Measurements from ENCODE around the gene NSG2.

NSG2 gene

DNA sequence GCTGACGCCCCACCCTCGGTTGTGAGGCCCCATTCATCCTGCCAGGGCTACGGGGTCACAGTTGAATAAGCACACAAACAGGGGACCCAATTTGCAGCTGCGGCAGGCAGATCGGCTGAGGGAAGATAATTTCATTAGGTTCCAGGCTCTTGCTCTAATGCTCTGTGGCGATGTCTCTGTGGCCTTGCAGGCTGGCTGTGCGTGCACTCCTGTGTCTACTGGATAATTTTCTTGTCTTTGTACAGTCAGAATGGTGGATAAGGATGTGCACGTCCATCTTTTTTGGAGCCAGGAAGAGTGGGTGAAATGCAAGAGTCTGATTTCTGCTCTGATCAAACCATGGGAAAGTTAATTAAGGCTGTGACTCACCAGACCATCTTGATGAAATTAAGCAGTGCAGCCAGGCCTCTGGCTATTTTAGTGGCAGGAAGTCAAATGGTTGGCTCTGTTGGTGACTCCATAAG, 39.2 kb downstream of the NSG2 start:
- in situ Hi-C loops (cut with HindIII; ENCODE audit: low pct_ligation_motif_present, low sequenced_read_pairs), result no loop called here
- TF ChIP-seq, protein P1, sequence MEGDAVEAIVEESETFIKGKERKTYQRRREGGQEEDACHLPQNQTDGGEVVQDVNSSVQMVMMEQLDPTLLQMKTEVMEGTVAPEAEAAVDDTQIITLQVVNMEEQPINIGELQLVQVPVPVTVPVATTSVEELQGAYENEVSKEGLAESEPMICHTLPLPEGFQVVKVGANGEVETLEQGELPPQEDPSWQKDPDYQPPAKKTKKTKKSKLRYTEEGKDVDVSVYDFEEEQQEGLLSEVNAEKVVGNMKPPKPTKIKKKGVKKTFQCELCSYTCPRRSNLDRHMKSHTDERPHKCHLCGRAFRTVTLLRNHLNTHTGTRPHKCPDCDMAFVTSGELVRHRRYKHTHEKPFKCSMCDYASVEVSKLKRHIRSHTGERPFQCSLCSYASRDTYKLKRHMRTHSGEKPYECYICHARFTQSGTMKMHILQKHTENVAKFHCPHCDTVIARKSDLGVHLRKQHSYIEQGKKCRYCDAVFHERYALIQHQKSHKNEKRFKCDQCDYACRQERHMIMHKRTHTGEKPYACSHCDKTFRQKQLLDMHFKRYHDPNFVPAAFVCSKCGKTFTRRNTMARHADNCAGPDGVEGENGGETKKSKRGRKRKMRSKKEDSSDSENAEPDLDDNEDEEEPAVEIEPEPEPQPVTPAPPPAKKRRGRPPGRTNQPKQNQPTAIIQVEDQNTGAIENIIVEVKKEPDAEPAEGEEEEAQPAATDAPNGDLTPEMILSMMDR (IDR thresholded peaks at IDR 0.05; ENCODE audit: low read depth, low read length, missing control alignments), result no peak
- no peak overlapping the region for H3K4me3 ChIP-seq (ENCODE audit: low read depth, low read length)
- no peak for DNase-seq
- no peaks in the 10 kb centered on the region for H3K27me3 ChIP-seq (replicated peaks)
- H3K27ac ChIP-seq, result no peak overlapping the region
- no peaks in the 10 kb centered on the region for H3K36me3 ChIP-seq (replicated peaks)

DNA sequence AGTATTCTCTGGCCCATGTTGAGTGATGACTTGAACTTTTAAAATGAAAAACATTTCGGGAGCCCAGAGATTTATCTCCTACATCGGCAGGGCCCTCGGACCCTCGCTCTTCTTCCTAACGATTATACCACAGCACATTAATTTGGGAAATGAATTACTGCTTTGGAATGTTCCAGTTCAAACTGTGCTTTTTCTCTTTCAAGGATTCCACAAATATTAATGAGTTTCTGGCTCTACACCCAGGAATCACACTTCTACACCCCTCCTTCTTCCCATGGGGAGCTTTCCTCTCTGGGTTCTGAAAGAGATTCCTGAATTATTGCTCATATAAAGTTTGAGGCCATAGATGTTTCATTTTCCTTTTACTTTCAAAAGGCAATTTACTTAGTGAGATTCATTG, 41.2 kb downstream of the NSG2 start:
- TF ChIP-seq, protein P1 (IDR thresholded peaks at IDR 0.05; ENCODE audit: low read depth, low read length, missing control alignments), result no peak
- Histone ChIP-seq H3K27ac (no peak overlapping the region), H3K36me3 (replicated peaks) (no peaks in the 10 kb centered on the region), H3K4me3 (ENCODE audit: low read depth, low read length) (no peak overlapping the region), H3K27me3 (replicated peaks) (no peaks in the 10 kb centered on the region)
- in situ Hi-C loops (cut with HindIII; ENCODE audit: low pct_ligation_motif_present, low sequenced_read_pairs), result no loop called here
- no peak for DNase-seq

DNA sequence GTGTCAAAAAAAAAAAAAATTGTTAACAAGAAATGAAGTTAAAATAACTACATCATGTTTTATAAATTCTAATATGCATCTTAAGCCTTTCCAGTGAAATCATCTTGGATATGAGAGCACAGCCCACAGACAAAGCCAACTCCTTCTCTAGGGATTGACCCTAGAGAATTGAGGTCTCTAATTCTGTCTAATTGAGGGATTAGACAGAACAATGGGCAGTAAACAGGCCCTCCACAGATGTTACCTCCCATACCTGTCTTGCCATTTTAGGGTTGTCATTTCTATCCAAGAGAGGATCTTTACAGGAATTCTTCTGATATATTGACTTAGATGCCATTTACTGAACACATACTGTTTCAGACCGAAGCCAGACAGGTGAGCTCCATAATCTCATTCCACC, 42.3 kb downstream of the NSG2 start:
- Histone ChIP-seq H3K36me3 (replicated peaks) (no peaks in the 10 kb centered on the region), H3K27ac (no peak overlapping the region), H3K27me3 (replicated peaks) (no peaks in the 10 kb centered on the region), H3K4me3 (ENCODE audit: low read depth, low read length) (no peak overlapping the region)
- DNase-seq, result no peak
- in situ Hi-C loops (cut with HindIII; ENCODE audit: low pct_ligation_motif_present, low sequenced_read_pairs), result no loop called here
- TF ChIP-seq, protein P1 (IDR thresholded peaks at IDR 0.05; ENCODE audit: low read depth, low read length, missing control alignments), result no peak

DNA sequence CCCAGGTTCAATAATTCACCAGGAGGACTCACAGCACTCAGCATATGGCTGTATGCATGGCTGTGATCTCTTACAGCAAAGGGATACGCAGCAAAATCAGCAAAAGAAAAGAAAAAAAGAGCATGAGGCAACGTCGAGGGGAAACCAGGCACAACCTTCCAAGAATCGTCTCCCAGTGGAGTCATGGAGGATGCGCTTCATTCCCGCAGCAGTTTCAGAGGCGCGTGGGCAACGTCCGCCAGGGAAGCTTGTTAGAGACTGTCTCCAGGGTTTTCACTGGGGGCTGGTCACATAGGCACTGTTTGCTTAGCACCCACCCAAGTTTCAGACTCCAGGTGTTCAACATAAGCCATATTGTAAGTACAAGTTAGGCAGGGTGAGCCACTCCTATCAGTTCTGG, 44.6 kb downstream of the NSG2 start:
- no peaks in the 10 kb centered on the region for H3K36me3 ChIP-seq (replicated peaks)
- H3K27me3 ChIP-seq (replicated peaks), result no peaks in the 10 kb centered on the region
- no peak overlapping the region for H3K27ac ChIP-seq
- DNase-seq, result no peak
- TF ChIP-seq, protein P1 (IDR thresholded peaks at IDR 0.05; ENCODE audit: low read depth, low read length, missing control alignments), result no peak
- no peak overlapping the region for H3K4me3 ChIP-seq (ENCODE audit: low read depth, low read length)
- in situ Hi-C loops (cut with HindIII; ENCODE audit: low pct_ligation_motif_present, low sequenced_read_pairs), result no loop called here

DNA sequence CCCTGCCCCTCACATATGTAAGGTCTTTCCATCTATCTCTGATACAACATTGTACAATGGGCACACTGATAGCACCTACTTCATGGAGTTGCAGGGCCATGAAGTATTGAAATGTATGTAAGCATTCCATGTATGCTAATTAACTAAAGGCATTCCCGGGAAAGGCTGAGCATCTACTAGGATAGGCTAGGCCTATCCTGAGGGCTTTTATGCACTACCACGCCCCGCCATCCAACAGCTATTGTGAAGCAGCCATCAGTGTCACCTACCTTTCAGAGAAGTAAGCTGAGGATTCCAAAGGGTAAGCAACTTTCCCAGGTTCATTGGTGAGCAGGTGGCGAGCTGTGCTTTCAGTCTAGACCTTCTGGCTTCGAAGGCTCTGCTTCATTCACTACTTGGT, 47.6 kb downstream of the NSG2 start:
- H3K4me3 ChIP-seq (ENCODE audit: low read depth, low read length), result no peak overlapping the region
- TF ChIP-seq, protein P1 (IDR thresholded peaks at IDR 0.05; ENCODE audit: low read depth, low read length, missing control alignments), result no peak
- no peaks in the 10 kb centered on the region for H3K36me3 ChIP-seq (replicated peaks)
- in situ Hi-C loops (cut with HindIII; ENCODE audit: low pct_ligation_motif_present, low sequenced_read_pairs), result no loop called here
- no peaks in the 10 kb centered on the region for H3K27me3 ChIP-seq (replicated peaks)
- no peak overlapping the region for H3K27ac ChIP-seq
- DNase-seq, result no peak

DNA sequence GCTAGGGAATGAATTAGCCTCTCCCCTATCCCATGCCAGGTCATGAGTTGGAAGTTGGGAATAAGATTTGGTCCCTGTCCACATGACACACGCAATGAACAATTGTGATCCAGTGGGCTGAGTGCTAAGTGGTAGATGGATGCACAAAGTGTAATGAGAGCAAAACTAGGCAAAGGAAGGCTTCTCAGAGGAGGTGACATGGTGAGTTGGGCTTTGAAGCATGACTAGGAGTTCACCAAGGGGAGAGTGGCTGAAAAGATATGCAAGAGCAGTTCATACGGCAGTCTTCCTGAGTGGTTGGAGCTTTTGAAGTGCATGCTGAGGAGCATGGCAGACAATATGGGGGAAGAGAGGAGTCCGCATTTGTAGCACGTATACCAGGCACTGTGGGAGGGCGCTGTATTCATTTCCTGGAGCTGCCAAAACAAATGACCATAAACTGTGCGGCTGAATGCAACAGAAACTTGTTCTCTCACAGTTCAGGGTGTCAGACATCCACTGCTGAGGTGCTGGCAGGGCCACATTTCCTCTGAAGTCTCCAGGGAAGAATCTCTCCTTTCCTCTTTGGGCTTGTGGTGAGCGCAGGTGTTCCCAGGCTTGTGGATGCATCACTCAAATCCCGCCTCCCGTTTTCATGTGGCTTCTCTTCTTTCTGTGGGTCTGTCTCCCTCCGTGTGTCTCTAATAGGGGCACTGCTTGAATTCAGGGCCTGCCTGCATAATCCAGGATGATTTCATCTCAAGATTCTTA, 49.5 kb downstream of the NSG2 start:
- Histone ChIP-seq H3K27ac (no peak overlapping the region), H3K36me3 (replicated peaks) (no peaks in the 10 kb centered on the region), H3K27me3 (replicated peaks) (no peaks in the 10 kb centered on the region), H3K4me3 (ENCODE audit: low read depth, low read length) (no peak overlapping the region)
- in situ Hi-C loops (cut with HindIII; ENCODE audit: low pct_ligation_motif_present, low sequenced_read_pairs), result no loop called here
- no peak for DNase-seq
- TF ChIP-seq, protein P1 (IDR thresholded peaks at IDR 0.05; ENCODE audit: low read depth, low read length, missing control alignments), result no peak

Measured in brain microvascular endothelial cell (primary cell).